ENCODE measurements around the gene C16orf86.

The C16orf86 gene

DNA sequence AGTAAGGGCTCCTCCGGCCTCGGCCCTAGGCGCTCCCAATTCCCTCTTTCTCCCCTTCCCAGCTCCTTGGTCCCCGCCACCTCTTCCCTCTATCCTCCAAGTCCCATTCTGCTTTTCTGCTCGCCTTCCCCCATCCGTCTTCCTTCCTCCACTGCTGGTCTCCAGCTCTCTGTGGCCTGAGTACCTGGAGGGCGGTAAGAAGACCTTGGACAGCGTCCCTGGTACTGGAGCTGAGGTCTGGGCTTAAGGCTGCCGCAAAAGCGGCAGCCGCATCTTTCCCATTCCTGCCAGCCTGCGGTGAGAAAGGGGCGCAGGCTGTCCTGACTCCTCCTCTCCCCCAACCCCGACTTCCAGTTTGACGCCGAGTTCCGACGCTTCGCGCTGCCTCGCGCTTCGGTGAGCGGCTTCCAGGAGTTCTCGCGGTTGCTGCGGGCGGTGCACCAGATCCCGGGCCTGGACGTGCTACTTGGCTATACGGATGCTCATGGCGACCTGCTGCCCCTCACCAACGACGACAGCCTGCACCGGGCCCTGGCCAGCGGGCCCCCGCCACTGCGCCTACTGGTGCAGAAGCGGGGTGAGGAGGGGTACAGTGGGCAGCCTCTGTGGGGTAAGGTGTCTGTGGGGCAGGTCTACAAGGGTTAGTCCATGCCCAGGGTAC lies 5.4 kb upstream of the C16orf86 start:
- TF ChIP-seq, protein P1, sequence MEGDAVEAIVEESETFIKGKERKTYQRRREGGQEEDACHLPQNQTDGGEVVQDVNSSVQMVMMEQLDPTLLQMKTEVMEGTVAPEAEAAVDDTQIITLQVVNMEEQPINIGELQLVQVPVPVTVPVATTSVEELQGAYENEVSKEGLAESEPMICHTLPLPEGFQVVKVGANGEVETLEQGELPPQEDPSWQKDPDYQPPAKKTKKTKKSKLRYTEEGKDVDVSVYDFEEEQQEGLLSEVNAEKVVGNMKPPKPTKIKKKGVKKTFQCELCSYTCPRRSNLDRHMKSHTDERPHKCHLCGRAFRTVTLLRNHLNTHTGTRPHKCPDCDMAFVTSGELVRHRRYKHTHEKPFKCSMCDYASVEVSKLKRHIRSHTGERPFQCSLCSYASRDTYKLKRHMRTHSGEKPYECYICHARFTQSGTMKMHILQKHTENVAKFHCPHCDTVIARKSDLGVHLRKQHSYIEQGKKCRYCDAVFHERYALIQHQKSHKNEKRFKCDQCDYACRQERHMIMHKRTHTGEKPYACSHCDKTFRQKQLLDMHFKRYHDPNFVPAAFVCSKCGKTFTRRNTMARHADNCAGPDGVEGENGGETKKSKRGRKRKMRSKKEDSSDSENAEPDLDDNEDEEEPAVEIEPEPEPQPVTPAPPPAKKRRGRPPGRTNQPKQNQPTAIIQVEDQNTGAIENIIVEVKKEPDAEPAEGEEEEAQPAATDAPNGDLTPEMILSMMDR (IDR thresholded peaks at IDR 0.05), result no peak

DNA sequence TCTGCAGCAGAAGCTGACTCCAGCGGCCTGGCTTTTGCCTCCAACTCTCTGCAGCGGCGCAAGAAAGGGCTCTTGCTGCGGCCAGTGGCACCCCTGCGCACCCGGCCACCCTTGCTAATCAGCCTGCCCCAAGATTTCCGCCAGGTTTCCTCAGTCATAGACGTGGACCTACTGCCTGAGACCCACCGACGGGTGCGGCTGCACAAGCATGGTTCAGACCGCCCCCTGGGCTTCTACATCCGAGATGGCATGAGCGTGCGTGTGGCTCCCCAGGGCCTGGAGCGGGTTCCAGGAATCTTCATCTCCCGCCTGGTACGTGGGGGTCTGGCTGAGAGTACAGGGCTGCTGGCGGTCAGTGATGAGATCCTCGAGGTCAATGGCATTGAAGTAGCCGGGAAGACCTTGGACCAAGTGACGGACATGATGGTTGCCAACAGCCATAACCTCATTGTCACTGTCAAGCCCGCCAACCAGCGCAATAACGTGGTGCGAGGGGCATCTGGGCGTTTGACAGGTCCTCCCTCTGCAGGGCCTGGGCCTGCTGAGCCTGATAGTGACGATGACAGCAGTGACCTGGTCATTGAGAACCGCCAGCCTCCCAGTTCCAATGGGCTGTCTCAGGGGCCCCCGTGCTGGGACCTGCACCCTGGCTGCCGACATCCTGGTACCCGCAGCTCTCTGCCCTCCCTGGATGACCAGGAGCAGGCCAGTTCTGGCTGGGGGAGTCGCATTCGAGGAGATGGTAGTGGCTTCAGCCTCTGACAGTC lies 4.5 kb upstream of the C16orf86 start:
- TF ChIP-seq, protein P1 (IDR thresholded peaks at IDR 0.05), result no peak

DNA sequence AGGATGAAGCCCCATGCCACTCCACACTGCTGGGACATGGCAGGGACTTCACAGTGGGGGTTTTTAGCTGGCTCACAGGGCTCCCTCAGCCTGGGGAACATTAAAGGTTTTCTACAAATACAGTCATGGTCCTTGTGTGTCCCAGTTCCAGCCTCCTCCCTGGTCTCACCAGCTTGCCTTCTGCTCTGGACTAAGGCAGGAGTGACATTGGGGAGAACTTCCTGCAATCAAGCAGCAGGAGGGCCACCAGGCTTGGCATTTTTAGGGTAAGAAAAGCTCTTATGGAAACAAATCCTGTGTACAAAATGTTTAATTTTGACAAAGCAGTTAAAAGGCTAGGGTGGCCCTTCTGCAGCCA lies 4.0 kb upstream of the C16orf86 start:
- TF ChIP-seq, protein P1 (IDR thresholded peaks at IDR 0.05), result no peak

DNA sequence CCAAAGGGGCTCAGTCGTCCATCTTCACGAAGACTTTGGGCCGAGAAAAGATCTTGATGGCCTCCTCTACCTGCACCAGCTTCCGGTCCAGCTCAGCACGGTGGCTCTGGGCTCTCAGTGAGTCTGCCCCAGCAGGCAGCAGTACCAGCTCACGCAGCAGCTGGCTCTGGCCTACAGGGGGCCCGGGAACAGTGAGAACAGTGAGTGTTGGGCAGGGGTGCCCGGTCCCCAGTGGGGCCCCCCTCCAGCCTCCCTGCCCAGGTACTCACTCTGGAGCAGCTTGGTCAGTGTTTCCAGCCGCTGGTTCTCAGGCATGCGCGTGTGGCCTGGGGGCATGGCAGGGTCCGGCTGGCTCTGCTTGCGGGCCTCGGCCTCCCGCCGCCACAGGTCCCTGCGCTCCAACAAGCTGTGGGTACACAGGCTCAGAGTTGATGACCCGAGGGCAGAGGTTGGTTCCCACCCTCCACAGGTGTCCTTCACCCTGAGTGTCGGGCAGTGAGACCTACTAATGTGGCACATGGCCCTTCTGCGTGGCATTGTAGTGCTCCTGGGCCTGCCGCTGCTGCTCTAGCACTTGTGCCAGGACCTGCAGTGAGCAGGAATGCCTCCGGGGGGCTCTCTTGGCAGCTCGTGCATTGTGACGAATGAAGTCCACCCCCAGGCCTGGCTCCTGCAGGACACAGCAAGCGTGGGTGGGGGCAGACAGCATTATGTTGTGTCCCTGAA lies 3.3 kb upstream of the C16orf86 start:
- TF ChIP-seq, protein P1 (IDR thresholded peaks at IDR 0.05), result 0 out of 2 replicates have a peak, but pooled peaks have one; percentile 9

DNA sequence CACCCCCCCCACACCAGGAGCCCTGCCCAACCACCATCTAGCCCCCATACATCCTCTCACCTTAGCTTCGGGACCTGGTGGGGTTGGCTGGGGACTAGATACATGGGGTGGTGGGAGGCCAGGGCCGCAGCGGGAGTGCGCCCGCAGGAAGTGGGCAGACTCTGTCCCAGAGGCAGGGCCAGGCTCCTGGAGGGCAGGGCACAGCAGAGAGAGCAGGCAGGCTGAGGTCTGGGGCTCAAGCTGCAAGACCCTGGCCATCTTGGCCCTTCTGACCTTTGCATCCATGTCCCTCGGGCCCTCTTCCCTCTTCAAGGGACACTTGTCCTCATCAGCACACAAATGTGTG lies 2.8 kb upstream of the C16orf86 start:
- TF ChIP-seq, protein P1 (IDR thresholded peaks at IDR 0.05), result no peak

DNA sequence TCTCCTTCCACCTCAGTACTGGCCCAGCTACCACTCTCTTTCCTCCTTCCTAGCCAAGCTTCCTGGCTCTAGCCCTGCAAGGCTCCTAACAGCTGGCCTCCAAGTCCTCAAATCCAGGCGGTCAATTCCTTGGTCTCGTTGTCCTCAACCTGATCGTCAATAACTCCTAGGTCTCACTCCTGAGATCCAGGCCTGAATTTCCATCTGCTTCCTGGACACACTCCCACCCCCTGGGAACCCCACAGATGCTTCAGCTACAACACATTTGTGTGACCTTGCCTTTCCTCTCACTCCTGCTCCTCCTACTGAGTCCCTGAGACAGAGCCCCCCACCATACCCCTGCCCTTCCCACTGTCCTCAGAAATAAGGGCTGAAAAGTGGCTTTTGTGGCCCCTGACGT lies 2.4 kb upstream of the C16orf86 start:
- TF ChIP-seq, protein P1 (IDR thresholded peaks at IDR 0.05), result no peak

DNA sequence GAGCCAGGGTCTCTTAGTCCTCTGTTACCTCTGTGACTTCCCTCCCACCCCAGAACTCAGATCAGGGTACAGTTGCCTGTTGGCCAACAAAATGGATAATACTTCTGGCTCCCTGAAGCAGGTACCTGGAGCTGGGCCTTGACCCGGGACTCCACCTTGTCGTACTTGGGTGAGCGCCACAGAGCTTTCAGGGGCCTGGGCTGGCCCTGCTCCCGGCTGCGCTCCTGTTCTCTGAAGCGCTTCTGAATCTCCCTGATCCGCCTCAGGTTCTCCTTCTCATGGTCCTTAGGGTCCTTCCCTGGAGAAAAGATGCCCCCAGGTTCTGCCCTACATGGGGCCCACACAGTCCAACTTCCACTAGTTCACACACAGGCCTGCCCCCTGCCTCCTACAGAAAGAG lies 1.7 kb upstream of the C16orf86 start:
- TF ChIP-seq, protein P1 (IDR thresholded peaks at IDR 0.05), result no peak

All from LNCAP (cell line).